Left ventricle myocardium inferior (tissue), 1 donor: ENCODE results near the gene CEP128. TPM values are rescaled to one million over a fixed set of nuclear protein-coding genes. Genes with fewer than 3 reads are reported as not detected.

Experiments used
- DNase-seq: peaks from one replicate; pipeline ENCODE4 v3.0.0-alpha.2; 2020
- H3K27ac ChIP-seq: fragments of 200-600 bp; replicated peaks from 2 replicates; pipeline ENCODE4 v1.8.0; 2021
- H3K27me3 ChIP-seq: fragments of 200-600 bp; 2 replicates; pipeline ENCODE4 v1.8.0; 2021; ENCODE audit warnings: low read depth
- H3K36me3 ChIP-seq: fragments of 200-600 bp; 2 replicates; pipeline ENCODE4 v1.8.0; 2021
- H3K4me1 ChIP-seq: fragments of 200-600 bp; 2 replicates; pipeline ENCODE4 v1.8.0; 2021
- H3K4me3 ChIP-seq: fragments of 200-600 bp; 2 replicates; pipeline ENCODE4 v1.8.0; 2021; ENCODE audit warnings: mild to moderate bottlenecking, moderate library complexity
- H3K9me3 ChIP-seq: fragments of 200-600 bp; replicated peaks from 2 replicates; pipeline ENCODE4 v1.8.0; 2021
- intact Hi-C: fragments of 100-400 bp; cut with micrococcal nuclease; formaldehyde crosslinking; loops from one replicate; pipeline ENCODE4 v1.11.0; 2022
- total RNA-seq: library from RNA; stranded (reverse); fragmentation: NEBNext Ultra II Directional; extraction: Animal tissue kit (Norgen Biotek cat#: 25700); gene quantifications from one replicate; pipeline ENCODE4 v1.2.1, GENCODE V29; 2021
- TF ChIP-seq, protein P1 (sequence below): fragments of 200-600 bp; IDR thresholded peaks from 2 replicates; pipeline ENCODE4 v1.8.0; 2021; ENCODE audit warnings: antibody characterized with exemption, mild to moderate bottlenecking, borderline replicate concordance
- donor health status: DM: no; HTN: yes; CAD: no; lungs with severe emphysema.

The CEP128 gene
- total RNA-seq, 1 donor from 2014 or later = 2.3 TPM

DNA sequence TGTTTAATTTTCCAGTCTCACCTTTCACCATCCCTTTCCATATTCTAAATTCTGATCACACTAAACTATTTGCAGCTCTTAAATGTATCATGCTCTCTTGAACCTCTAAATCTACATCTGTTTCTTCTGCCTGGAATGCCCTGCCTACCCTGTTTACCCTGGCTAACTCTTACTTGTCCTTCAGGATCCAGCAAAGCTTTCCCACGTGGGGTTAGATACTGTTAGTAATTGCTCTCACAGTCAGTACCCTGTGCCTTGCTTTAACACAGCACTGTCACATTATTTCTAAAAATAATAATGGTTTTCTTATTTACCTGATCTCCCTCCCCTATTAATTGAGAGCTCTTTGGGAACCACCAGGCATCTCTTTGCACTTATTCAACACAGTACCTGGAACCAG is 333.0 kb downstream of the CEP128 start:
- Histone ChIP-seq H3K27ac (peak overlapping the region; percentile 2), H3K36me3 (no peaks in the 10 kb centered on the region), H3K27me3 (no peaks in the 10 kb centered on the region), H3K4me1 (peaks cover 6% of the 10 kb centered on the region), H3K9me3 (no peaks in the 10 kb centered on the region), H3K4me3 (no peak overlapping the region)
- TF ChIP-seq, protein P1, sequence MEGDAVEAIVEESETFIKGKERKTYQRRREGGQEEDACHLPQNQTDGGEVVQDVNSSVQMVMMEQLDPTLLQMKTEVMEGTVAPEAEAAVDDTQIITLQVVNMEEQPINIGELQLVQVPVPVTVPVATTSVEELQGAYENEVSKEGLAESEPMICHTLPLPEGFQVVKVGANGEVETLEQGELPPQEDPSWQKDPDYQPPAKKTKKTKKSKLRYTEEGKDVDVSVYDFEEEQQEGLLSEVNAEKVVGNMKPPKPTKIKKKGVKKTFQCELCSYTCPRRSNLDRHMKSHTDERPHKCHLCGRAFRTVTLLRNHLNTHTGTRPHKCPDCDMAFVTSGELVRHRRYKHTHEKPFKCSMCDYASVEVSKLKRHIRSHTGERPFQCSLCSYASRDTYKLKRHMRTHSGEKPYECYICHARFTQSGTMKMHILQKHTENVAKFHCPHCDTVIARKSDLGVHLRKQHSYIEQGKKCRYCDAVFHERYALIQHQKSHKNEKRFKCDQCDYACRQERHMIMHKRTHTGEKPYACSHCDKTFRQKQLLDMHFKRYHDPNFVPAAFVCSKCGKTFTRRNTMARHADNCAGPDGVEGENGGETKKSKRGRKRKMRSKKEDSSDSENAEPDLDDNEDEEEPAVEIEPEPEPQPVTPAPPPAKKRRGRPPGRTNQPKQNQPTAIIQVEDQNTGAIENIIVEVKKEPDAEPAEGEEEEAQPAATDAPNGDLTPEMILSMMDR = no peak
- no peak for DNase-seq
- intact Hi-C loops = no loop called here

DNA sequence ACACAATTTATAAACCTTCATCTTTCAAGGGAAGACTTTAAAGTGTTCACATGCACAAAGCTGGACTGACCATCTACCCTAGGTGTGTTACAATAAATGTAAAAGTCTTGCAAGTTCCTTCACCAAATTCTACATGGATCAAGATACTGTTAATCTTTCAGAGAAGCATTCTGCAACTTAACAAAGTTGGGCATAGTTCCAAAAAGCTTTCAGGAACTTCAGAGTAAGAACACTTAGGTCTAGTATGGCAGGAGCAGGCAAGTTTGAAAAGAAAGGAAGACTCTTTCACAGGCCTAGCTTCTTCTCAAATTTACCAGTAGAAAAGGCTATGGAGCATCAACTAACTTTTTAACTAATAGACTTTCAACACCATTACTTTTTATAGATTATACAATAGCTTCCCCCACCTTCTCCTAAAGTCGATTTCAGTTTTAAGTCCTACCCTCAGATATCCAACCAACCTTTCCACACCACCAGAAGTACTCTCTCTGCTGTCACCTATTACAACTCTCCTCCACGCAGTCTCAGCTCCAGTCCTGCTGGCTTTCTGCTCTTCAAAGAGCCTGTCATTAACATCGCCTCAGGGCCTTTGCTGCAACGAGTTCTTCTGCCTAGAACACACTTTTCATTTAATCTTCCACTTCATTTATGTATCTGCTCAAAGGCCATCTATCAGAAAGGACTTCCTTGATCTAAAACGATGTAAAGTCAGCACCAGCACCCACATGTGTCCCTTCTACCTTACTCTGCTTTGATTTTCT is 333.9 kb downstream of the CEP128 start:
- Histone ChIP-seq H3K4me3 (no peak overlapping the region), H3K4me1 (peaks cover 6% of the 10 kb centered on the region), H3K27me3 (no peaks in the 10 kb centered on the region), H3K36me3 (no peaks in the 10 kb centered on the region), H3K27ac (peak overlapping the region; percentile 72), H3K9me3 (no peaks in the 10 kb centered on the region)
- no peak for DNase-seq
- TF ChIP-seq, protein P1 = no peak
- intact Hi-C loops = no loop called here

DNA sequence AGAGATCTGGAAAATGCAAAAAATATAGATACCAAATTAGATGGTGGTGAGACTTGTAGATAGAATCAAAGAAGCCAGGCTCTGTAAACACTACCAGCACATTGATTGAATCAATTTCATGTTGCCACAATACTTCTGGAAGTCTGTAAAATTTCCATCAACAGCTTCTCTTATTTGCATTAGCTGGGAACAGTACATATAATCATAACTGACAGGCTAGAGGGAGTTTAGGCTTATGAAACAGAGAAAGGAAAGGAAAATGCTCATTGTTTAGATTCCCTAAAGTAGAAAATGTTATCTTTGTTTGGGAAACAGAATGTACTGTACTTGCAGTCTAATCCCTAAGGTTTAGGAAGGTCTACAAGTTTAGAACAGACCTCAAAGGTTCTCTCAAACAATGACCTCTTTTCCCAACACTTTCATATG is 335.2 kb downstream of the CEP128 start:
- H3K9me3 ChIP-seq = no peaks in the 10 kb centered on the region
- no peak overlapping the region for H3K4me3 ChIP-seq
- H3K27ac ChIP-seq = peak overlapping the region; percentile 72
- no peaks in the 10 kb centered on the region for H3K36me3 ChIP-seq
- TF ChIP-seq, protein P1 = no peak
- intact Hi-C loops = no loop called here
- H3K27me3 ChIP-seq = no peaks in the 10 kb centered on the region
- H3K4me1 ChIP-seq = peaks cover 6% of the 10 kb centered on the region
- no peak for DNase-seq

DNA sequence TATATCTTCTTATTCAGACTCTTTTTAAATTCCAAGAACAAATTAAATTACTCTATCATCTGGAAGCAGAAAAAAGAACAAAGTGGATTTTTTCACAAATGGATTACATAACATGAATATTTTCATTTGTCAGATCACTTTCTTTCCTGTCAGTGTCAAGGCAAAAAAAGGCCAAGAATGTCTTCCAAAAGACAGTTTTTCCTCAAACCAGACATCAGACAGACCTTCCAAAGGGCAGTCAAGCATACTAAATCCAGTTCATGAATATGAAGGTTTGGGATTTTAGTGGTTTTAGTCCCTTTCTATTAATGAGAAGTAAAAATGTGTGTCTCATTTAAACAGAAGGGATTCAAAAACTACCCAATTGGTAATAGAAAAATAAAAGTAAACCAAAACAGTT is 336.0 kb downstream of the CEP128 start:
- TF ChIP-seq, protein P1 = no peak
- intact Hi-C loops = no loop called here
- peak overlapping the region; percentile 72 for H3K27ac ChIP-seq

DNA sequence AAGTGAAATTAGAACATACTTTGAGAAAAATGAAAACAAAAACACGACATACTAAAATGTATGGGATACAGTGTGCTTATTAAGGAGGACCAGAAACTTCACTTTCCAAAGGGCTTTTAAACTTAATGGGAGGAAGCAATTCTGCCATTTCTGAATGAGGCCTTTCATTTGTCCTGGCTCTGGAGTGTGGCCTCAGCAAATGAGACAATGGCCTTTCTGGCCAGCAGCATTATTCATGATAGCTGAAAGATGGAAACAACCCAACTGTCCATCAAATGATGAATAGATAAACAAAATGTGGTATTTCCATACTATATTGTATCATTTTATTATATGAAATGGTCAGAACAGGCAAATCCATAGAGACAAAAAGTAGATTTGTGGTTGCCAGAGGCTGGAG is 338.6 kb downstream of the CEP128 start:
- no peak for DNase-seq
- intact Hi-C loops = no loop called here
- no peaks in the 10 kb centered on the region for H3K36me3 ChIP-seq
- no peak overlapping the region for H3K4me3 ChIP-seq
- H3K27me3 ChIP-seq = no peaks in the 10 kb centered on the region
- H3K27ac ChIP-seq = no peak overlapping the region
- peaks cover 6% of the 10 kb centered on the region for H3K4me1 ChIP-seq
- H3K9me3 ChIP-seq = no peaks in the 10 kb centered on the region
- TF ChIP-seq, protein P1 = no peak

More for the DNA sequence above, 336.0 kb downstream of the CEP128 start:
- Histone ChIP-seq H3K27me3 (no peaks in the 10 kb centered on the region), H3K4me3 (no peak overlapping the region), H3K4me1 (peaks cover 6% of the 10 kb centered on the region), H3K36me3 (no peaks in the 10 kb centered on the region), H3K9me3 (no peaks in the 10 kb centered on the region)
- DNase-seq = no peak
